T-helper 2 cell treated with Interferon-gamma antibody and Interleukin-4, amounts not matched to agents 100 ng/mL and 5 ng/mL, for 36 hours (primary cell): Measurements from ENCODE around the gene GKN1. TPM values are rescaled to one million over a fixed set of nuclear protein-coding genes. Genes with fewer than 3 reads are reported as not detected.

Source experiments
- total RNA-seq: library from RNA; stranded (reverse); gene quantifications from 2 replicates; pipeline ENCODE4 v1.2.3, GENCODE V29; 2022

Gene GKN1
- total RNA-seq, 1 donor from 2014 or later, result not detected

Other genes with a start within 250 kb of the GKN1 start
- 82.8 and 89.1 TPM in 2 replicates for gene ARHGAP25, start 239.8 kb upstream of the GKN1 start, total RNA-seq
- gene BMP10, start 103.2 kb upstream of the GKN1 start, total RNA-seq, result 0.09 TPM in 1 of 2 replicates, not detected in the other
- gene GKN2, start 21.7 kb upstream of the GKN1 start, total RNA-seq, result not detected in 2 replicates
- 0.02 TPM in 1 of 2 replicates, not detected in the other for gene ANTXR1, start 38.5 kb downstream of the GKN1 start, total RNA-seq